Measurements from ENCODE around the gene BTBD9. TPM values are rescaled to one million over a fixed set of nuclear protein-coding genes. Genes with fewer than 3 reads are reported as not detected.

BTBD9 gene
- total RNA-seq, 4 donors from 2014 or later: 17.3 to 50.3 (median 37.8) TPM

- Histone ChIP-seq H3K36me3 (no peaks in the 10 kb centered on the region), H3K27ac (no peak overlapping the region), H3K27me3 (no peaks in the 10 kb centered on the region), H3K4me3 (no peak overlapping the region), H3K9me3 (no peaks in the 10 kb centered on the region), H3K4me1 (no peaks in the 10 kb centered on the region)
- DNase-seq: no peak
- TF ChIP-seq POLR2A (IDR thresholded peaks at IDR 0.05): no peak
- no peak for TF ChIP-seq CTCF (IDR thresholded peaks at IDR 0.05)
Measured at GRCh38 chr6:38208028-38208427, 431.7 kb downstream of the BTBD9 start.

DNA sequence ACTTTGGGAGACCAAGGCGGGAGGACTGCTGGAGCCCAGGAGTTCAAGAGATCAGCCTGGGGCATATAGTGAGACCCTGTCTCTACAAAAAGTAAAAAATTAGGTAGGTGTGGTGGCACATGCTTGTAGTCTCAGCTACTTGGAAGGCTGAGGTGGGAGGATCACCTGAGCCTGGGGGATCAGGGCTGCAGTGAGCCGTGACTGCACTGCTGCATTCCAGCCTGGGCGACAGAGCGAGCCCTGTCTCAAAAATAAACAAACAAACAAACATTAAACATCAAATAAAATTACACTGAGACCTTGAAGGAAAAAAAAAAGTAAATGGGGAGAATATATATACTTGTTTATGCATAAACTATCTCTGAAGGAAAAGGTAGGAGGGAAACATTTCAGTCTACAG, 432.4 kb downstream of the BTBD9 start:
- no peak for TF ChIP-seq POLR2A (IDR thresholded peaks at IDR 0.05)
- no peak for TF ChIP-seq CTCF (IDR thresholded peaks at IDR 0.05)
- no peaks in the 10 kb centered on the region for H3K4me1 ChIP-seq
- no peak for DNase-seq
- no peaks in the 10 kb centered on the region for H3K9me3 ChIP-seq
- no peaks in the 10 kb centered on the region for H3K27me3 ChIP-seq
- H3K36me3 ChIP-seq: no peaks in the 10 kb centered on the region
- no peak overlapping the region for H3K27ac ChIP-seq
- H3K4me3 ChIP-seq: no peak overlapping the region

DNA sequence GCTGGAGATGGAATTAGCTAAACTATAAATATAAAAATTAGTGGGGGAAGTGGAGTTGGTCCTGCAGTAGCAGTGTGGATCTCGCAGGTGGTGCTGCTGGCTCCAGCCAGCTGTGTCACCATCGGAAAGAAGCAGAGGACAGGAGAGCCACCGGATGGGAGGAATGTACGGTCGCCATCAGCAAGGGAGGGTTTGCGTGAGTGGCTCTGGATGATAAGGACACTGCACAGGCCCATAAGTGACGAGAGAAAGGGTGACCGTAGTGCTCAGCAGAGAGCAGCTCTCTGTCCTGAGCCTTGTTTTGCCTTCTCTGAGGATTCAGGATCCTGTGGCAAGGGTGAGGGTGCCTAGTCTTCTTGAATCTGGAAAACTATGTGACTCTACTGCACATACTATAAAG, 441.5 kb downstream of the BTBD9 start:
- Histone ChIP-seq H3K9me3 (no peaks in the 10 kb centered on the region), H3K4me1 (no peaks in the 10 kb centered on the region), H3K4me3 (no peak overlapping the region), H3K36me3 (no peaks in the 10 kb centered on the region), H3K27ac (no peak overlapping the region), H3K27me3 (no peaks in the 10 kb centered on the region)
- TF ChIP-seq POLR2A (IDR thresholded peaks at IDR 0.05): no peak
- no peak for TF ChIP-seq CTCF (IDR thresholded peaks at IDR 0.05)
- no peak for DNase-seq

- no peak for TF ChIP-seq CTCF (IDR thresholded peaks at IDR 0.05)
- no peak for TF ChIP-seq POLR2A (IDR thresholded peaks at IDR 0.05)
- Histone ChIP-seq H3K9me3 (no peaks in the 10 kb centered on the region), H3K27me3 (no peaks in the 10 kb centered on the region), H3K4me1 (no peaks in the 10 kb centered on the region), H3K4me3 (no peak overlapping the region), H3K36me3 (peaks cover 0 to 6% (median 0%) of the 10 kb centered on the region in 3 donors), H3K27ac (no peak overlapping the region)
- no peak for DNase-seq
Measured at GRCh38 chr6:38195113-38195635, 444.6 kb downstream of the BTBD9 start.

DNA sequence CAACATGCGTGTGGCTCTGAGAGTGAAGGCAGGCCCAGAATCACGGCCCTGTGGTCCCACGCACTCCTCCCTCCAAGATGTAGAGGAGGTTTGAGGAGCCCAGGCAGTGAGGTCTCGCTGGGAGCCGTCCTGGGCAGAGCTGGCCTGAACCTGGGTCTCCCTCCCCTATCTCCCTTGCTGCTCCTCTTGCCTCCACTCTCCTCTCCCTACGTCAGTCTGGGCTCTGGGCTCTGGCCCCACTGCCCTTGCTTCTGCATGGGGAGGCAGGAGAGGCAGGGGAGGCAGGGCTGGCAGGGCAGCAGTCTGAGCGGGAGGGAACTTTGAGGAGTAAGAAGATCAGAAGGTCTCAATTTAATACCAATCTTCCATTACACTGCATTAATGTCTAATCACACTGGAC, 445.1 kb downstream of the BTBD9 start:
- TF ChIP-seq POLR2A (IDR thresholded peaks at IDR 0.05): no peak
- TF ChIP-seq CTCF (IDR thresholded peaks at IDR 0.05): no peak
- Histone ChIP-seq H3K36me3 (peaks cover 0 to 6% (median 0%) of the 10 kb centered on the region in 3 donors), H3K4me1 (no peaks in the 10 kb centered on the region), H3K27me3 (no peaks in the 10 kb centered on the region), H3K9me3 (no peaks in the 10 kb centered on the region), H3K4me3 (no peak overlapping the region), H3K27ac (no peak overlapping the region)
- DNase-seq: no peak

GRCh38 chr6:38194282-38194572, 445.5 kb downstream of the BTBD9 start:
- no peaks in the 10 kb centered on the region for H3K9me3 ChIP-seq
- no peak overlapping the region for H3K27ac ChIP-seq
- TF ChIP-seq CTCF (IDR thresholded peaks at IDR 0.05) (no peak), POLR2A (IDR thresholded peaks at IDR 0.05) (no peak)
- peaks cover 0 to 6% (median 0%) of the 10 kb centered on the region in 3 donors for H3K36me3 ChIP-seq
- DNase-seq: no peak
- no peaks in the 10 kb centered on the region for H3K27me3 ChIP-seq
- no peak overlapping the region for H3K4me3 ChIP-seq
- no peaks in the 10 kb centered on the region for H3K4me1 ChIP-seq

Data from Peyer's patch (tissue), 4 donors.